Stimulated activated CD8-positive, alpha-beta memory T cell treated with anti-CD3 and anti-CD28 coated beads, Interleukin-4, amount 100 ng/mL, for 24 hours (primary cell): ENCODE results near the gene ABCC11.

Experiments used
- DNase-seq: peaks from one replicate; pipeline ENCODE4 v3.0.0-alpha.2; 2020; ENCODE audit warnings: low read depth

Gene ABCC11

DNA sequence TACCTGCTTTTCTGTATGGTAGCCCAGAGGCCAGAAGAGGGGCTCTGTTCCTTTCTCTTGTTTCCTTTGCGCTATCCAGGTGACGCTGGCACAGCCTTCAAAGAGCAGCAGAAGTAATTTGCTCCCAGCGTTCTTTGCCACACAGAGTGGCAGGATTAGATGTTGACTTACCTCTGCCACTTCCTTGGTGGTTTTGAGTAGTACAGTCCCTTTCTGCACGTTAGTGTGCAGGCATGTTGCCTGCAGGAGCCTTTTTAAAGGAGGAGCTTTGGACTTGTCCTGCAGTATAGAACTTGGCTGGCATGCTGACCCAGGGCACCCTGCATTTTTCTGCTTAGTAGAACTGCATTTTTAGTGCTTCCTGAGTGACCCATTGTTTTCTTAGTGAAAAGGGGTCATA is at the start of gene ABCC11:
Gene ABCC11, minus strand, starts transcription at position 229 of the 400 bp plus-strand sequence. CDS start 15,618 bp downstream, outside the sequence.
- no peak for DNase-seq

DNA sequence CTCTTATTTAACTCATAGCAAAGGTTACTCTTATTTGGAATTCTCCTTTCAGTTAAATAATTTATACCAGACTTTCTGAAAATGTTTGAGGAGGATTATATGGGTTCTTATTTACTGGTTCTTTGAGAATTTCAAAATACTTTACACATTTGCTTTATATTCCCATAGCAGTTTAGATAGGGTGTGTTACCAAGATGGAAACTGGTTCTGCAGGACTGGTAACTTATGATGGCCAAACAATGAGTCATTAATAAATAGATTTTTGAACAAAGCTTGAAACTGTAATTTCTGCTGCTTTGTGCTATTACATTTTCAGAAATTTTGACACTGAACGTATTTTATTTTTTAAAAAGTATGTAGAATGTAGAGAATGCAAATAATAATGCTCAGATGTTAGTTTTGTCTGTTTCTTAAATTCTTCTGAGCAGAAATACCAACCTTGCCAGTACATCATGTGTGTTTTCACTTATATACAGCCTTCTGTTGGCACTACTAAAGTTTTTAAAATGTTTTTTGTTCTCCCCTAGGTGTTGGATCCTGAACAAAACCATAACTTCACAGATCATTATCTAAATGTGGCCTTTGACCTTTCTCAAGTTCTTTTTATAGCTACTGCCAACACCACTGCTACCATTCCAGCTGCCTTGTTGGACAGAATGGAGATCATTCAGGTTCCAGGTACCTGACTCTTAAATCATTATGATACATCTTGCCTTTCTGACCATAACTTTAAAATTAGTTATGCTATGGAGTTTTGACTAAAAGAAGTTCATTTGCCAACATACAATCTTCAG is 48.3 kb upstream of the ABCC11 start:
- no peak for DNase-seq

DNA sequence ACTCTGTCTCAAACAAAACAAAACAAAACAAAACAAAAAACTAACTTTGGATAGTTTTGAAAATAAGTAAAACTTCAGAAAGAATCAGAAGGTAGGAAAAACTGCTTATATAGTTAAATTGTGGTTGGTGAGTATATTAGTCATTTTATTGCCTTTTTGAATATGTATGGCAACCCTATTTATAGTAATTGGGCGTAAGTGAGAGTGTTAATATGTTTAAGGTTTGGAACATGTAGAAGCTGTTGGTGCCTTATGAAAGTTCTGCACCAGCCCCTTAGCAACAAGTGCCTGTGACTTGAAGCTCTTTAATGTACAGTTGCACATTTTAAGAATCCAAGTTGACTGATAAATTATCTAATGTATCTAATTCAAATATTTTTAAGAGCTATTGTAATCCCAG is 47.4 kb upstream of the ABCC11 start:
- DNase-seq: no peak

DNA sequence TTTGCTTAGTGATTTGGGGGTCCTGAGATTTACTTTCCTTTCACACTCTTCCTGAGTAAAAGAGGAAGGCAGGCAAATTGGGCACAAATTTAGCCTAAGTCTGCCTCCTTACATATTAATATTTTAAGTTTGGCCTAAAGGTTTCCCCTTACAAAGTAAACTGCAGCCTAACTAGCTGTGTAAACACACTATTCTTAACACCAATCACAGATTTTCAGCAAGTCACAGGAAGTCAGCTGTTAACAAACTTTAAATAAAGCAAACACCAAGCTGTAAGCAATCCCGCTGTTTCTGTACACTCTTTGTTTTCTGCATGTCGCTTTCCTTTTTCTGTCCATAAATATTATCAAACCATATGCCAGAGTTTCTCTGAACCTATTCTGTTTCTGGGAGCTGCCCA is 45.1 kb upstream of the ABCC11 start:
- no peak for DNase-seq

DNA sequence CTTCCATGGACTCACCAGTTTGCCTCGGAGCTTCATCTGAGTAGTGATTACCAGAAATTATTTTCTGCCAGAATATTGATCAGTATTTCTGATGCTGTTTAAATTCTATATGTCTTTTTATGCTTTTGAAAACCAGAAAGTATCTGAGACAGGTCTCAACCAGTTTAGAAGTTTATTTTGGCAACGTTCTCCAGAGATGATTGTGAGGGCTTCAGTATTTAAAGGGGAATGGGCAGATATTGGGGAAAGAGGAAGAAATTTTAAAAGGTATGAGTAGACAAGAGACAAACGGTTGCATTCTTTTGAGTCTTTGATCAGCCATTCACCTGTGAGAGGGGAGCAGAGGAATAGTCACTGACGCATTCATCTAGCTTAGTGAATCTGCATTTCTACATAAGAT is 44.4 kb upstream of the ABCC11 start:
- DNase-seq: no peak

DNA sequence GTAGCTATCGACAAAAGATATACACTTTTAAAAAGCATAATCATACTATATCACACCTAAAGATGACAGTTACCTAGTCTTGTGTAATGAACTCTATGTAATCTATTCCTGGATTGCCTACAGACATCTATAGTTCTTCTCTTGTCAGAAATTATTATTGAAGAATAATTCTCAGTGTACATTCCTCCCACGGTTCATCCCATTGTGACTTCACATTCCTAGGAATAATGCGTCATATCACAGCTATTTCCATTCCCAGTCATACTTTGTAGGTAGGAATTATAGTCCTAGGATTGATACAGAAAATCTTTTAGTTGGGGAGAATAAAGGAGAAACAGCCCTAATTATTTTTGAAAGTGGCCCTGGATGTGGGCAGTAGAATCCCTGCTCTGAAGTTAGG is 44.0 kb upstream of the ABCC11 start:
- no peak for DNase-seq

DNA sequence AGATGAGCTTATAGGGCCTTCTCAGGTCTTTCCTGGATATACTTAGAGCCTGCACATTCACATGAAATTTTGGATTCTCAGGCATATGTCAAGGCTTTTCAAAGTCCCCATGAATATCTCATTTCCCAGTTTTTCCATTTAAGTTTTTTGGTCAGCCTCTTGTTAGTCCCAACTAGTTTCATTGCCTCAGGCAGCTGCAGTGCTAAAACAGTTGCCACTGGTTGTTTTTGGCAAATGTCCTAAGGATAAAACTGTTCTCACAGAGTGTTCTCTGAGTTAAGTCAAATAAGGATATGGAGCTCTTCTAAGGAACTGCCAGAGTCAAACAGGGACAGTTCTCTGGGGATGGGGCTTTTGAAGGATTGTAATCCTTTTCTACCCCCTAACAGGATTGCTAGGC is 39.9 kb upstream of the ABCC11 start:
- DNase-seq: no peak

DNA sequence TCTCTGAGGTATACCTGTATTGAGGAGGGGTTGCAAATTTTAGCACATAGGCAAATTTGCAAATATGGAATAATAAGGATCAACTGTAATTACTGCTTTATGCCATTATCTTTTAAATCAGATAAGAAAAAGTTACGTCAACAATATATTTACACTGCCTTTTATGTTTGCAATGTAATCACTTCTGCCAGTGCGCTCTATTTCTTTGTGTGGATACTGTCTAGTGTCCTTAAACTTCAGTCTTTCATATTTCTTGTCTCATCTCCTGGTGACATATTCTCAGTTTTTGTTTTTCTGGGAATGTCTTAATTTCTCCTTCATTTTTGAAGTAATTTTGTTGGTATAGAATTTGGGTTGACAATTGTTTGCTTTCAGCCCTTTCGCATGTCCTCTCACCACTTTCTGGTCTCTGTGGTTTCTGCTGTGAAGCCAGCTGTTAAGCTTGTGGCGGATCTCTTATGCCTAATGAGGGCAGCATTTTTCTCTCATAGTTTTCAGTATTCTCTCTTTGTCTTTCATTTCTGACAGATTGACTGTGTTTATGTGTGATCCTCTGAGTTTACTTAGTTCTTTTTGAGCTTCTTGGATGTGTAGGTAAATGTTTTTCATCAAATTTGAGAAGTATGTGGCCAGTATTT is 37.6 kb upstream of the ABCC11 start:
- DNase-seq: no peak

DNA sequence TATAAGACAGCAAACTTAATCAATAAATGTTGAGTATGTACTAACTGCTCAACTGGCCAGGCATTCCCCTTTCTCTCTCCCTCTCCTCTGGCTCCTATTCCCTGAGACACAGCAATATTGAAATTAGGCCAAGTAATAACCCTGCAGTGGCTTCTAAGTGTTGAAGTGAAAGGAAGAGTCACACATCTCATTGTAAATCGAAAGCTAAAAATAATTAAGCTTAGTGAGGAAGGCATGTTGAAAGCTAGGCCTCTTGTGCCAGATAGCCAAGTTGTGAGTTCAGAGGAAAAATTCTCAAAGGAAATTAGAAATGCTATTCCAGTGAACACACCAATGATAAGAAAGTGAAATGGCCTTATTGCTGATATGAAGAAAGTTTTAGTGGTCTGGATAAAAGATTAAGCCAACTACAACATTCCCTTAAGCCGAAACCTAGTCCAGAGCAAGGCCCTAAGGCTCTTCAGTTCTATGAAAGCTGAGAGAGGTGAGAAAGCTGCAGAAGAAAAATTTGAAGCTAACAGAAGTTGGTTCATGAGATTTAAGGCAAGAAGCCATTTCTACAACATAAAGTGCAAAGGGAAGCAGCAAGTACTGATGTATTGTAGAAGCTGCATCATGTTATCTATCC is 35.4 kb upstream of the ABCC11 start:
- DNase-seq: no peak

DNA sequence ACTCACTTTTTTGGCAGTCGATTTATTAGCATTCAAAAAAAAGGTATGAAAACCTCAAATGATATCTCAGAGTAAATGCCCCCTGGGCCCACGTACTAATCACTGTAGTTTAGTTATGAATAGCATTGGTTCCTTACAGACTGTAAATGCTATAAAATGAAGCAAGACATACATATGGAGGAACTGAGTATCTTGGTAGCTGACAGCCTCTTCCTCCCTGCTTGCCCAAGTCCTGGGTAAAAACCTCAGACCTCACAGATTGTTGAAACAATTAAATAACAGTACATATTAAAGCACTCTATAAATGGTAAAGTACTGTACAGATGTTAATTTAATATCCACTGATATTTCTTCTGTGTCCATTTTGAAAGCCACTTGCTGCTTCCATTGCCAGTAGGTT is 33.2 kb upstream of the ABCC11 start:
- DNase-seq: no peak

- DNase-seq: no peak
These were observed 31.9 kb upstream of the ABCC11 start for GRCh38 chr16:48279199-48279598.

DNA sequence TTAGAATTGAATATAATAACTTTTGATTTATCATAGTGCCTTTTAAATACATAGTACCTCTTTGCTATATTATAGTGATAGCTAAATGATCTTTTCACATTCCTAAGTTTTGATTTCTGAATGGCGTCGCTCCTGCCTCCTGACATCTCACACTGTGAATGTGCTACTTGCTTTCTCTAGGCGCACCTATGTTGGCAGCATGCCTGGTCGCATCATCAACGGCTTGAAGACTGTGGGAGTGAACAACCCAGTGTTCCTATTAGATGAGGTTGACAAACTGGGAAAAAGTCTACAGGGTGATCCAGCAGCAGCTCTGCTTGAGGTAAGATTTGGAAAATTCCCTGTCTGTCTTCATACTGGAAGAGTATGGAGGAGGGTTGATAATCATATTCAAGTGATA is 29.8 kb upstream of the ABCC11 start:
- no peak for DNase-seq

GRCh38 chr16:48276102-48276501 is 28.8 kb upstream of the ABCC11 start:
- no peak for DNase-seq

DNA sequence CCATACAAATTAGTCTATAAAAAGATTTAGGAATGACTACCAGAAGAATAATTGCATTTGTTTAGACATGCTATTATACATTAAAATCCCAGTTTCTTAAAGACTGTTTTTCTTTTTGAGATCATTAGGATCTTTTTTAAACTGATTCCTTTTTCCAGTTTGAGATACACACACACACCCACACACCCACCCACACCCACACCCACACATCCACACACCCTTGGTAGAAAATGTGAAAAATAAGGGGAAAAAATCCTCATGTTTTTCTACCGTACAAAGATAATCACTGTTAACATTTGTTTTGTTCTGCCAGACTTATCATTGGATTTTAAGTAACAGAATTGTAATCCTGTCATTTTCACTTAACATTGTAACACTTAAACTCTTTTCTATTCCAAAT is 27.1 kb upstream of the ABCC11 start:
- no peak for DNase-seq

GRCh38 chr16:48272837-48273421 is 25.6 kb upstream of the ABCC11 start:
- no peak for DNase-seq

GRCh38 chr16:48271728-48272127 is 24.4 kb upstream of the ABCC11 start:
- no peak for DNase-seq

GRCh38 chr16:48269011-48269410 is 21.7 kb upstream of the ABCC11 start:
- DNase-seq: no peak

GRCh38 chr16:48262631-48263030 is 15.3 kb upstream of the ABCC11 start:
- no peak for DNase-seq

DNA sequence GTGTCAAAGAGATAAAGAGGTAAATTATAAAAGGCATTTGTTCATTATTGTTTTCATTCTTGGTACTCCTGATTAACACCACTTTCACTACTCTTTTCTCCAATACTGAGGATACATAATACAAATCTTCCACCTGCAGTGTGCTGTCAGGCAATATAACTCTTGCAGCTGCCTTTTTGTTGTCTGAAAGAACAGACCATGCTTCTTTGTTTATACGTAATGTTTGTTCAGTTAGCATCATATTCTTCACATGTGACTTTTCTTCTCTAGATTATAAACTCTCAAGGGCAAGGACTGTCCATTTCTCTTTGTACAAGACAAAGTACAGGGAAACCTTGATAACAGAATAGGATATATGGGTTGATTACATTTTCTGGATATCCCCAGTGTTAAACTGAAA is 14.2 kb upstream of the ABCC11 start:
- no peak for DNase-seq

- DNase-seq: no peak
These were observed 9.3 kb upstream of the ABCC11 start for GRCh38 chr16:48256579-48257177.

- no peak for DNase-seq
These were observed 4.7 kb upstream of the ABCC11 start for GRCh38 chr16:48252013-48252412.

- DNase-seq: no peak
These were observed 3.4 kb upstream of the ABCC11 start for GRCh38 chr16:48250520-48251278.
